Trophoblast cell (in vitro differentiated cells and primary cell): ENCODE data around the gene RESF1.
A peak's percentile ranks its signal among the peaks of the same experiment; 100 is the strongest.

ENCODE experiments used
- DNase-seq, 2 donors: peaks; one replicate each; pipeline ENCODE4 v3.0.0-alpha.2; 2016
- H2AFZ ChIP-seq: 2 replicates; pipeline ENCODE4 v1.6.1; 2013; ENCODE audit warnings: low read length, moderate library complexity, mild to moderate bottlenecking; ENCODE audit not compliant: insufficient read depth, poor library complexity
- H2AK5ac ChIP-seq: 2 replicates; pipeline ENCODE4 v1.6.1; 2013; ENCODE audit warnings: mild to moderate bottlenecking, low read length
- H2BK120ac ChIP-seq: 2 replicates; pipeline ENCODE4 v1.6.1; 2013; ENCODE audit warnings: low read length, mild to moderate bottlenecking, moderate library complexity; ENCODE audit not compliant: insufficient read depth, poor library complexity
- H2BK12ac ChIP-seq: 2 replicates; pipeline ENCODE4 v1.6.1; 2013; ENCODE audit warnings: mild to moderate bottlenecking, low read length, moderate library complexity
- H2BK5ac ChIP-seq: 2 replicates; pipeline ENCODE4 v1.6.1; 2013; ENCODE audit warnings: low read length, low read depth, moderate library complexity, mild to moderate bottlenecking; ENCODE audit not compliant: poor library complexity
- H3K14ac ChIP-seq: 2 replicates; pipeline ENCODE4 v1.6.1; 2013; ENCODE audit warnings: mild to moderate bottlenecking, low read length
- H3K18ac ChIP-seq: 2 replicates; pipeline ENCODE4 v1.6.1; 2013; ENCODE audit warnings: mild to moderate bottlenecking, low read length
- H3K23ac ChIP-seq: 2 replicates; pipeline ENCODE4 v1.6.1; 2013; ENCODE audit warnings: low read length
- H3K27ac ChIP-seq: 2 replicates; pipeline ENCODE4 v1.5.1; 2013; ENCODE audit warnings: low read depth, mild to moderate bottlenecking, inconsistent platforms, low read length, moderate library complexity
- H3K27me3 ChIP-seq: 2 replicates; pipeline ENCODE4 v1.6.1; 2013; ENCODE audit warnings: inconsistent platforms, mild to moderate bottlenecking, low read length, moderate library complexity; ENCODE audit not compliant: insufficient read depth
- H3K36me3 ChIP-seq, 2 experiments: 1 replicate in 1 of 2; 2 replicates in 1 of 2; pipeline ENCODE4 v1.6.1; 2013; ENCODE audit warnings: low read length in 2 of 2, mild to moderate bottlenecking in 2 of 2, moderate library complexity in 1 of 2; ENCODE audit not compliant: insufficient read depth in 2 of 2, control insufficient read depth in 1 of 2
- H3K4ac ChIP-seq: 2 replicates; pipeline ENCODE4 v1.6.1; 2013; ENCODE audit warnings: low read depth, mild to moderate bottlenecking, low read length, moderate library complexity
- H3K4me1 ChIP-seq, 2 experiments: 1 replicate in 1 of 2; 2 replicates in 1 of 2; pipeline ENCODE4 v1.6.1; 2013; ENCODE audit warnings: low read length in 2 of 2, mild to moderate bottlenecking in 2 of 2, moderate library complexity in 1 of 2; ENCODE audit not compliant: insufficient read depth in 2 of 2, control insufficient read depth in 1 of 2
- H3K4me2 ChIP-seq: 2 replicates; pipeline ENCODE4 v1.6.1; 2013; ENCODE audit warnings: inconsistent platforms, mild to moderate bottlenecking, low read length, moderate library complexity
- H3K4me3 ChIP-seq: 2 replicates; pipeline ENCODE4 v1.5.1; 2013; ENCODE audit warnings: mild to moderate bottlenecking, low read depth, low read length, inconsistent platforms
- H3K79me1 ChIP-seq: one replicate; pipeline ENCODE4 v1.6.1; 2013; ENCODE audit warnings: low read length
- H3K79me2 ChIP-seq: 2 replicates; pipeline ENCODE4 v1.6.1; 2013; ENCODE audit warnings: low read length, mild to moderate bottlenecking; ENCODE audit not compliant: control insufficient read depth, insufficient read depth, poor library complexity
- H3K9ac ChIP-seq: 2 replicates; pipeline ENCODE4 v1.6.1; 2013; ENCODE audit warnings: mild to moderate bottlenecking, low read length
- H3K9me3 ChIP-seq: 2 replicates; pipeline ENCODE4 v1.6.1; 2013; ENCODE audit warnings: low read depth, mild to moderate bottlenecking, control low read depth, inconsistent platforms, low read length; ENCODE audit not compliant: insufficient read depth
- H4K12ac ChIP-seq: 2 replicates; pipeline ENCODE4 v1.6.1; 2013; ENCODE audit warnings: low read depth, mild to moderate bottlenecking, low read length, moderate library complexity
- H4K8ac ChIP-seq: 2 replicates; pipeline ENCODE4 v1.6.1; 2013; ENCODE audit warnings: low read depth, mild to moderate bottlenecking, low read length, moderate library complexity
- H4K91ac ChIP-seq: one replicate; pipeline ENCODE4 v1.6.1; 2013; ENCODE audit warnings: low read depth, mild to moderate bottlenecking, low read length, moderate library complexity
- WGBS: extraction: QIAGEN DNeasy Blood & Tissue Kit; methylation state at CpG from one replicate; pipeline ENCODE4 v1.1.7; 2013; ENCODE audit warnings: missing lambda C conversion rate; ENCODE audit not compliant: insufficient read length, insufficient coverage; ENCODE audit errors: extremely low coverage; 5-methylcytosine and 5-hydroxymethylcytosine counted together

The RESF1 gene

DNA sequence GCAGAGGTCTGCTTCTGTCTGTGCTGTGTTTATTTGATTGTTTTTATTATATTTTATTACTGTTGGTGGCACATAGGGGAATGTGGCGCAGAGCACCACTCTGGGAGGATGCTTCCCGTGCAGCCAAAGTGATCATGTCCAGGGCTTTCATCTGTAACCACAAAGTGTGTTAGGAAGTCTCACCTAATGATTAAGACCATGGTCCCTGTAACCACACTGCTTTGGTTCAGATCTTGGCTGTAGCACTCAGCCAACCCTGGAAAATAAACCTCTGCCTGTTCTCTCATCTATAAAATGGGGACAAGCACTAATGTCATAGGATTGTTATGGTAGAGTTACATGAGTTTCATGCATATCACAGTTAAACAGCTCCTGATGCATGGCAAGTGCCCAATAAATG is 1.9 kb downstream of the RESF1 start:
- no CpG with 5 or more reads among the region's 2 CpGs for WGBS
- H2BK12ac ChIP-seq, result no peak overlapping the region

DNA sequence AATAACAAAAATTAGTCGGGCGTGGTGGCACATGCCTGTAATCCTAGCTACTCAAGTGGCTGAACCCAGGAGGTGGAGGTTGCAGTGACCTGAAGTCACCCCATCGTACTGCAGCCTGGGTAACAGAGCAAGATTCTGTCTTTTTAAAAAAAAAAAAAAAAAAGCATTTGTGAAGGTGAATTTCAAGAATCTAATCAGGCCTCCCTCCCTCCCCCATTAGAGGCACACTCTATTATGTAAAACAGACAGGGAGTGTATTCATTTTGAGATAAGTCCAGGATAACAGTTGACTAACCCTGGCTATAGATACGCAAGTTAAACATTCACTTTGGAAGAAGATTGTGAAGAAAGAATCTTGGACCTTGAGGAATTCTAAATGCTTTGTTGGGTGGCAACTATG is 2.9 kb downstream of the RESF1 start:
- Histone ChIP-seq H3K79me2 (peaks cover 12% of the 10 kb centered on the region), H2BK12ac (no peak overlapping the region), H3K18ac (no peak overlapping the region), H3K4me2 (no peak overlapping the region), H3K27ac (no peak overlapping the region), H3K4me3 (no peak overlapping the region), H3K23ac (no peak overlapping the region), H3K79me1 (peaks cover 11% of the 10 kb centered on the region), H3K36me3 (peaks cover 14% of the 10 kb centered on the region in 2 experiments), H3K9ac (no peak overlapping the region), H2AK5ac (no peak overlapping the region), H2BK5ac (no peak overlapping the region), H2AFZ (no peak overlapping the region), H2BK120ac (no peak overlapping the region), H3K27me3 (no peaks in the 10 kb centered on the region), H4K12ac (no peak overlapping the region), H3K9me3 (peaks cover 2% of the 10 kb centered on the region), H3K14ac (no peak overlapping the region), H4K91ac (no peak overlapping the region), H4K8ac (no peak overlapping the region), H3K4ac (peak overlapping the region; percentile 33), H3K4me1 (peaks cover 9 to 10% of the 10 kb centered on the region in 2 experiments)
- peak in 1 of 2 donors; percentile 47 for DNase-seq
- WGBS, result no CpG with 5 or more reads among the region's 4 CpGs

More for the DNA sequence above, 1.9 kb downstream of the RESF1 start:
- Histone ChIP-seq H2AFZ (no peak overlapping the region), H2BK5ac (no peak overlapping the region), H3K36me3 (peaks cover 14% of the 10 kb centered on the region in 2 experiments), H3K4me2 (peak overlapping the region; percentile 79), H3K4ac (no peak overlapping the region), H3K18ac (no peak overlapping the region), H3K4me1 (peaks cover 9 to 10% of the 10 kb centered on the region in 2 experiments), H3K27ac (no peak overlapping the region), H3K79me1 (peaks cover 11% of the 10 kb centered on the region), H4K91ac (no peak overlapping the region), H2AK5ac (no peak overlapping the region), H3K9ac (no peak overlapping the region), H3K27me3 (no peaks in the 10 kb centered on the region), H4K12ac (no peak overlapping the region), H3K9me3 (peaks cover 2% of the 10 kb centered on the region), H3K4me3 (no peak overlapping the region), H4K8ac (no peak overlapping the region), H3K23ac (peak overlapping the region; percentile 37), H3K14ac (no peak overlapping the region), H2BK120ac (no peak overlapping the region), H3K79me2 (peaks cover 12% of the 10 kb centered on the region)
- no peak for DNase-seq

DNA sequence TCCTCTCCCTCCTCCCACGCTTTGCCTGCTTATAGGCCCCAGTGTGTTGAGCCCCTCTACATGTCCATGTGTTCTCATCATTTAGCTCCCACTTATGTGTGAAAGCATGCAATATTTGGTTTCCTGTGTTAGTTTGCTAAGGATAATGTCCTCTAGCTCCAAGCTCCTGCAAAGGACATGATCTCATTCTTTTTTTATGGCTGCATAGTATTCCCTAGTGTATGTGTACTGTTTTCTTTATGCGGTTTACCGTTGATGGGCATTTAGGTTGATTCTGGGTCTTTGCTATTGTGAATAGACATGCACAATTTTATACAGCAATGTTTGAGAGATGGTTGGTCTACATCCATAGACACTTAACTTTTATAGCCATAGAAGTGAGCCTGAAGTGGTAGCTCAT is 5.1 kb downstream of the RESF1 start:
- no peak overlapping the region for H3K18ac ChIP-seq
- no CpG with 5 or more reads among the region's 3 CpGs for WGBS
- no peak overlapping the region for H3K9ac ChIP-seq
- no peak overlapping the region for H4K12ac ChIP-seq
- no peak overlapping the region for H3K27ac ChIP-seq
- H2AFZ ChIP-seq, result no peak overlapping the region
- H3K23ac ChIP-seq, result no peak overlapping the region
- no peak overlapping the region for H2BK5ac ChIP-seq
- peaks cover 7 to 8% of the 10 kb centered on the region in 2 experiments for H3K4me1 ChIP-seq
- peaks cover 6% of the 10 kb centered on the region for H3K79me1 ChIP-seq
- no peak overlapping the region for H4K91ac ChIP-seq
- no peak overlapping the region for H2BK120ac ChIP-seq
- no peak overlapping the region for H3K14ac ChIP-seq
- H2AK5ac ChIP-seq, result no peak overlapping the region
- H3K27me3 ChIP-seq, result no peaks in the 10 kb centered on the region
- H2BK12ac ChIP-seq, result no peak overlapping the region
- H3K9me3 ChIP-seq, result peaks cover 2% of the 10 kb centered on the region
- H3K36me3 ChIP-seq, result peaks cover 14 to 19% of the 10 kb centered on the region in 2 experiments
- peaks cover 12% of the 10 kb centered on the region for H3K79me2 ChIP-seq
- H3K4ac ChIP-seq, result peak overlapping the region; percentile 59
- no peak overlapping the region for H3K4me3 ChIP-seq
- no peak overlapping the region for H3K4me2 ChIP-seq
- no peak for DNase-seq
- no peak overlapping the region for H4K8ac ChIP-seq

DNA sequence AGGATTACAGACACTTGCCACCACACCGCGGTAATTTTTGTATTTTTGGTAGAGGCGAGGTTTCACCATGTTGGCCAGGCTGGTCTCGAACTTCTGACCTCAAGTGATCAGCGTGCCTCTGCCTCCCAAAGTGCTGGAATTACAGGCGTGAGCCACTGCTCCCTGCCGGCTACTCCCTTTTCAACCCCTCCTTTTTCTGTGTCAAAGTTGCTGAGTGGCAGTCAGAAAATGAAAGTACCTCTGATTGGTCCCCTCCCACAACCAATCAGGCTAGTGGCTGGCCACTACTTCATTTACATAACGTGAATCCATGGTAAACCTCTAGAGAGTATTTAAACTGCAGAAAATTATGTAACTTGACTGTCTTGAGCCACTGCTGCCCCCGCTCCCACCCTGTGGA is 5.9 kb downstream of the RESF1 start:
- Histone ChIP-seq H4K8ac (no peak overlapping the region), H3K4ac (peak overlapping the region; percentile 95), H2AFZ (no peak overlapping the region), H3K23ac (no peak overlapping the region), H3K14ac (no peak overlapping the region), H3K79me2 (peaks cover 10% of the 10 kb centered on the region), H3K4me2 (no peak overlapping the region), H2BK120ac (no peak overlapping the region), H3K4me3 (no peak overlapping the region), H3K9me3 (peaks cover 2% of the 10 kb centered on the region), H3K27me3 (no peaks in the 10 kb centered on the region), H3K4me1 (peaks cover 7 to 8% of the 10 kb centered on the region in 2 experiments), H4K91ac (no peak overlapping the region), H3K36me3 (peaks cover 18 to 22% of the 10 kb centered on the region in 2 experiments), H3K18ac (no peak overlapping the region), H2AK5ac (no peak overlapping the region), H4K12ac (no peak overlapping the region), H3K27ac (no peak overlapping the region), H3K79me1 (peaks cover under 1% of the 10 kb centered on the region), H2BK5ac (no peak overlapping the region), H3K9ac (no peak overlapping the region), H2BK12ac (no peak overlapping the region)
- WGBS, result no CpG with 5 or more reads among the region's 9 CpGs
- no peak for DNase-seq
